HTR-8/SVneo (cell line): ENCODE measurements around the gene SLIT3.

ENCODE experiments used
- DNase-seq: peaks from one replicate; pipeline ENCODE4 v3.0.0; 2011; ENCODE audit warnings: low spot score, mixed read lengths; ENCODE audit not compliant: insufficient read length
- FAIRE-seq: peaks from 2 replicates; lab custom pipeline; 2011; peaks lifted over from hg19 to GRCh38; lab: Jason Lieb, UNC

SLIT3 gene

DNA sequence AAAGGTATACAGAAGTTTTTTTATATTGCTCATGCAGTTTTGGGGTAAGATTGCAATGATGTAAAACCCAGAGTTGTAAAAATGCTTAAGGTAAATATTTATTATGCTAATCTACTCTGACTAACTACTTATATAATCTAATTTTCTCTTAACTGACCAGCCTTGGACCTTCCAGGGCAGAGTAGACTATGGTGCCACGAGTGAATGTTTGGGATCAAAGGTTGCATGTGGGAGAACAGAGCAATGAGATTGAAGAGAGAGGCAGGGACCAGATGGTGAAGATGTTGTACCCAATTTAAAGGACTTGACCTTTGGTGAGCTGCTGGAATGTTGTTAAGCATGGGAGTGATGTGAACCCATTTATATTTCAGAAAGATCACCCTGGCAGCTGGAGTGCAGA lies 686.9 kb downstream of the SLIT3 start:
- DNase-seq (no peak), FAIRE-seq (no peak)

DNA sequence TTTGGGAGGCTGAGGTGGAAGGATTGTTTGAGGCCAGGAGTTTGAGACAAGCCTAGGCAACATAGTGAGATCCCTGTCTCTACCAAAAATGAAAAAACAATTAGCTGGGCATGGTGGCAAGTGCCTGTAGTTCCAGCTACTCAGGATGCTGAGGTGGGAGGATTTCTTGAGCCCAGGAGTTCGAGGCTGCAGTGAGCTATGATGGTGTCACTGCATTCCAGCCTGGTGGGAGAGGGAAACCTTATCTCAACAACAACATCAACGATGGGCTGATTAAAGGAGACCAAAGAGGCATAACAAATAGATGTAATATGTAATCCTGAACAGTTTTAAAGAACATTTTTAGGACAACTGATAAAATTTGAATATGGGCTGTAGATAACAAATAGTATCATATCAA lies 687.5 kb downstream of the SLIT3 start:
- FAIRE-seq, result no peak

DNA sequence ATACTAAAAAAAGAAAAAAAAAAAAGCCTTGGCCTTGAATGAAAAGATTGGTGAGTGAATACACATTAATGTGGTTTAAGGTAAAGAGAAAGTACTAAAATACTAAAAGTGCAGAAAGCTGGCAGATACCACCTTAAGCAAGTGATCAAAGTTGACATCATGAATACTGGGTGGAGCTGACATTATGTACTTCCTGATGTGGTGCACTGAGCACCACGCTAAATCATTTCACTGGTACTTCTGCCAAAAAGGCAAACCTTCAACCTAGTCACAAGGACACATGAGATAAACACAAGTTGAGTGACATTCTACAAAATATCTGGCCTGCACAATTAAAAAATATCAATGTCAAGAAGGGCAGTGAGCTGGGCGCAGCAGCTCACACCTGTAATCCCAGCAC lies 687.9 kb downstream of the SLIT3 start:
- DNase-seq (no peak), FAIRE-seq (peak; percentile 13)

More for the DNA sequence above, 687.5 kb downstream of the SLIT3 start:
- DNase-seq, result no peak

DNA sequence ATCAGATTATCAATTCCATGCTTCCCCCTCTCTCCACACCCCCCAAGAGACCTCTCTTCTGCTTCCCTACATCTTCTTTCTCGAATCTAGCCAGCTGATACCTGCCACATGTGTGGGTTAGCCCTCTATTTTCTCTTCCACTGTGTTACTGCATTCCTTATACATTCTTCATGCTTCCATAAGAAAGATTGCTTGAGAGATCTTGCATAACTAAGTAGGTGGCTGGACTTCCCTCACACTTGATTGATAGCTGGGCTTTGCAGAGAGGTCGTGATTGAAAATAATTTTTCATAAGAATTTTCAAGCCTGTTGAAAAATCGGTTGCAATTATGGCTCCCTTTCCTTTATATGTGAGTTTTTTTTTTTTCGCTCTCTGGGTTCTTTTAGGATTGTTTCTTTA lies 688.8 kb downstream of the SLIT3 start:
- FAIRE-seq, result no peak
- peak; percentile 28 for DNase-seq
